GM21619 (cell line): Measurements from ENCODE around the gene FCER1A.
"Not testable (repeated sequence)": the region's sequence is repeated elsewhere in the genome, so short reads cannot be mapped to it uniquely, and the experiment has no call there.

ENCODE experiments used
- ATAC-seq: cut with Tn5 transposase; IDR thresholded peaks from one replicate; pipeline ENCODE4 v1.9.1; 2021; ENCODE audit not compliant: unreplicated experiment

The FCER1A gene

DNA sequence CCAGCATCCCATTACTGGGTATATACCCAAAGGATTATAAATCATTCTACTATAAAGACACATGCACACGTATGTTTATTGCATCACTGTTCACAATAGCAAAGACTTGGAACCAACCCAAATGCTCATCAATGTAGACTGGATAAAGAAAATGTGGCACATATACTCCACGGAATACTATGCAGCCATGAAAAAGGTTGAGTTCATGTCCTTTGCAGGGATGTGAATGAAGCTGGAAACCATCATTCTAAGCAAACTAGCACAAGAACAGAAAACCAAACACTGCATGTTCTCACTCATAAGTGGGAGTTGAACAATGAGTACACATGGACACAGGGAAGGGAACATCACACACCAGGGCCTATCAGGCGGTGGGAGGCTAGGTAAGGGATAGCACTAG lies 47.2 kb downstream of the FCER1A start:
- not testable (repeated sequence) for ATAC-seq

DNA sequence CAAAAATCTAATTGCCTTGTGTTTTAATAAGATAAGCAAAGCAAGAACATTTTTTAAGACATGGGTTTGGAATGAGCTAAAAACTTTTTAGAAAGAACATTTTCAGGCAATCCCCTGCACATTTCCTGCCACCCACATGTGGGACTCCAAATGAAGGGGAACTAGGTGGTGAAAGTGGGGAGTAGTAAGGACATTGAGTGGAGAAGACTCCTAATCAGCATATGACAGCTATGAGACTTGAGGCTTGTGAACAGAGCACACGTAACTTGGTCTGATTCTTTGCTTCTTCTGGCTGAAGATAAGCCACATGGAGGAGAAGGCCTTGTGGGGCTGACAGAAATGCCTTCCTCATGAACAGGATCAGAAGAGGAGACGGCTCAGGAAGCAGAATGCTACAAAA lies 50.3 kb downstream of the FCER1A start:
- no peak for ATAC-seq
